HG02610 (cell line): ENCODE data around the gene ITM2C.
A peak's percentile ranks its signal among the peaks of the same experiment; 100 is the strongest.

Experiments
- ATAC-seq: cut with Tn5 transposase; IDR thresholded peaks from one replicate; pipeline ENCODE4 v1.9.1; 2021; ENCODE audit warnings: mild to moderate bottlenecking, moderate library complexity; ENCODE audit not compliant: unreplicated experiment

ITM2C gene, protein sequence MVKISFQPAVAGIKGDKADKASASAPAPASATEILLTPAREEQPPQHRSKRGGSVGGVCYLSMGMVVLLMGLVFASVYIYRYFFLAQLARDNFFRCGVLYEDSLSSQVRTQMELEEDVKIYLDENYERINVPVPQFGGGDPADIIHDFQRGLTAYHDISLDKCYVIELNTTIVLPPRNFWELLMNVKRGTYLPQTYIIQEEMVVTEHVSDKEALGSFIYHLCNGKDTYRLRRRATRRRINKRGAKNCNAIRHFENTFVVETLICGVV

GRCh38 chr2:230864605-230865306 is at the start of gene ITM2C:
ITM2C (plus strand) TSS chr2:230864942; CDS start chr2:230865026, 84 bp downstream.
- ATAC-seq = peak; percentile 71

DNA sequence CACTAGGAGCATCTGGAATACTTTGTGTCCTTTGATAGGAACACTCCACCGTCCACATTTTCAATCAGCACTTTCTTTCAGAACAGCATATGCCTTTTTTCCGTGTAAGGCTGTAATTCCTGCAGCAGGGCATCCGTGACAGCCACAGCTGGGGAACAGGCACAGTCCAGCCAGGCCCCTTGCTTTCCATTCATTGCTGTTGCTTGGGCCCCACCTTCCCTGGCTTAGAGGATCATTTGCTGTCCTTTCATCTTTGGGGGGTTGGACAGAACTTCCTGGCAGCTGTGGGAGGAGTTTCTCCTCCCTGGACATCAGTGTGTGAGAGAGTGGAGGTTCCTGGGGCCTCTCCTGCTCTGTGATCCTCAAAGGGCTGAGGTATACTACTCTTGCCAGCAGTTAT is 49.7 kb upstream of the ITM2C start:
- ATAC-seq = no peak

DNA sequence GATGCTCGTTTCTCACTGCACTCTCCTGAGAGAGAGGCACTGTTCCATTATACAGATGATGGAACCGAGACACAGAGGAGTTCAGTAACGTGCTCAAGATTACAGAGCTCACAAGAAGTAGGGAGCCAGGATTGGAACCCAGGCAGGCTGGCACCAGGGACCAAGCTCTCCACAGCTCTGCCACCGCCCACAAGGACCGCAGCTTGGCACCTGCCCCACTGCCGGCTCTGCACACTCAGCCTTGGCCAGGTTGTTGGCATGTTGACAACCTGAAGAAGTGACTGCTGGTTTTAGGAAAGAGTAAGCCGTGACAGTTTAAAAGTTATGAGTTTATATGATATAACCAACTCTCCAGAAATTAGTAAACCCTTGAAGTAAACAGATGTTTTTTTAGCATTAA is 48.0 kb upstream of the ITM2C start:
- no peak for ATAC-seq

- no peak for ATAC-seq
Observed at GRCh38 chr2:230819433-230819832, 45.3 kb upstream of the ITM2C start.

- ATAC-seq = no peak
Observed at GRCh38 chr2:230821261-230821990, 43.3 kb upstream of the ITM2C start.

DNA sequence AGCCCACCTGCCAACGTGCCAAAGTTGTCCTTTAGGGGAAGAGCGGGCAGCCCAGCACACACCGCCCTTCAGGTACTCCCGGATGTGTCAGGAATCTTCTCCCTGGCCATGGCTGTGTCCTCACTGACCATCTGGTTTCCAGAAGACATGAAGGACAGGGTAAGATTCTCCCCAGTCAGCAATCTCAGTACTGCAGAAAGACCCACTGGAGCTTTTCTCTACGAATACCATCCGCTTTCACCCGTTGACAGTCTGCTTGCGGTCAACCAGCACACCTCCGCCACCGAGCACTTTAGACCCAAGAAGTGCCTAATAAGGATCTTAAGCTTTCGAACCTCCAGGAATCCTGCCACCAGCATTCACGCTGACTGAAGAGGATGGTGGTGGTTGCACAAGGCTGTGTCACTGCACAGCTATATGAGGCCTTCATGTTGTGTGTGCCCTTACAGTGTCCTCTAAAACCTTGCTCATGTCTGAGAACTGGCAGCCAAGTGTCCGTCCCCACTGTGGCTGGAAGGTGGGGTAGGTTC is 42.7 kb upstream of the ITM2C start:
- no peak for ATAC-seq

GRCh38 chr2:230823264-230823964 is 41.3 kb upstream of the ITM2C start:
- no peak for ATAC-seq

GRCh38 chr2:230824406-230824978 is 40.2 kb upstream of the ITM2C start:
- ATAC-seq = peak; percentile 52

GRCh38 chr2:230825354-230825753 is 39.4 kb upstream of the ITM2C start:
- no peak for ATAC-seq

DNA sequence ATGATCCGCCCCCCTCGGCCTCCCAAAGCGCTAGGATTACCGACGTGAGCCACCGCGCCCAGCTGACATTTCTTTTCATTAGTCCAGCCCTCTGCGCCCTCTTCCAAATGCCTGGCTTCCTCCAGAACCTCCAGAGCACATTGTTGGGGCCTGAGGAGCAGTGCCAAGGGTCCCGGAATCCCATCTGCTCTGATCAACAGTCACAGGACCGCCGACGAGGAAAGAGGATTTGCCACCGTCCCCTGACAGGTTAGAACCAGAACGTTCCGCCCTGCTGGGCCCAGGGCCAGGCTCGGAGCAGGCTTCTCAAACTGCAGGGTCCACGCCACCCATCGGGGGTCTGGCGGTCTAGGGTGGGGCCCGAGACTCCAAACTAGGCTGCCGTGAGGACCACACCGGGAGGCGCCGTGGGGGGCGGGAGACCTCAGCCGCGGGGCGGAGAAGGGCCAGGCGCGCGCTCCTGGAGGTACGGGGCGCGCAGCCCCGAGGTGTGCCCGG is 36.9 kb upstream of the ITM2C start:
- ATAC-seq = peak; percentile 12

DNA sequence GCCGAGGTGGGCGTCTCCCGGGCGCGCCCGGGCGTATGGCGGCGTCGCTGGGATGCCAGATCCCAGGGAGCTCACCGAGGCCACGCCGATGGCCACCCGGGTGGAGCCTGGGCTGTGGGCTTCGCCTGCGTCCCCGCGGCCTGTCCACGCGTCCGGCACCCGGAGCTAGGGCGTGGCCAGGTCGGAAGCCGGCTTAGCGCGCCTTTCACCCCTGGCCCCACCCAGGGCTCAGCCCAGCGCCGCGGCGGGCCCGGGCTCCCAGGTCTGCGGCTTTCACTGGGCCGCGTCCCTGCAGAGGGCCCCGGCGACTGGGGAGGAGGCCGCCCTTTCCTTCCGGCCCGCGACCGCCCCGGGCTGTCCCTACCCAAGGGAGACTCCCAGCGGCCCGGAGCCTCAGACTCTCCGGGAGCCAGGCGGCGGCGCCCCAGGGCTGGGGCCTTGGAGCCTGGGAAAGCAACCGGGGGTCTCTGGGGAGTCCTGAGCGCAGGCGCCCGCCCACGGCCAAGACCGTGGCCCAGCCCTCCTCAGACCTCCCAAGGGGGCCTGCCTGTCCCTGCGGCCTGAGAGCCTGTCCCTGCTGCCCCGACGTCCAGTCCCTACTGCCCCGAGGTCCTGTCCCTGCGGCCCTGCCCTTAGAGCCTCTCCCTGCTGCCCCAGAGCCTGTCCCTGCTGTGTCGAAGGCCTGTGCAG is 36.3 kb upstream of the ITM2C start:
- ATAC-seq = peak; percentile 44

DNA sequence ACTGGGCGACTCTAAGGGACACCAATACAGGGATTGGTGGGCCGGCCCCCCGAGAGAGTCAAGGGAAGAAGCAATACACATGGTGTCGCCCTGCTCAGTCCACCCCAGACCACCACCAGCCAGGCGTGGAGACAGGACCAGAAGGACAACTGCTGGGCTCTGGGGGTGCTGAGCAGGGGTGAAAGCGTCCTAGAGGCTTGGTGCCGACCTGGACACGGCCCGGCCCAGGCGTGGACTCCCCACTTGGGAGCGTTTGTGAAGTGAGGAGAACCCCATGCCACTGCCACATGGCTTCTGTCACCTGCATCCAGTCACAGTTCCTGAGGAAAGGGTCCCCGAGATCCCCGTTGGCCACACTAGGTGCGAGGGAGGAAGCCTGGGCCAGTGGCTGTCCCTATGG is 35.4 kb upstream of the ITM2C start:
- no peak for ATAC-seq

- no peak for ATAC-seq
Observed at GRCh38 chr2:230829959-230830358, 34.8 kb upstream of the ITM2C start.

- ATAC-seq = no peak
Observed at GRCh38 chr2:230830428-230830827, 34.3 kb upstream of the ITM2C start.

DNA sequence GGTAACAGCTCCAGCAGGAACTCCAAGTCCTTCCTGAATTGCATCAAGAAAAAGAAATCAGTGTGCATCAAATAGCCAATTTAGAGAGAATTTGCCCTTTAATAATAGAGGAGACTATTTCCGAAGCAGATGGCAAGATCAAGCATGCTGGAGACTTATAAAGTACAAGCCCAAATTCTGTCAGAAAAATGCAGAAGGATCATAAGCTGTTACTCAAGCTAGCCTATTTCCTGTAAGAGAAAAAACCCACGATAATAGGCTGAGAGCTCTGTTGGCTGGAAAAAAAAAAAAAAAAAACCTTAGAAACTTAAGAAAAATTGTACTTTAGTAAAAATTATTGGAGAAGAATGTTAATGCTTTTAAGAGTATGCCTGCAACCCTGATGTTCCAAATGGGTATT is 24.4 kb upstream of the ITM2C start:
- no peak for ATAC-seq

GRCh38 chr2:230842473-230842872 is 22.3 kb upstream of the ITM2C start:
- ATAC-seq = no peak

DNA sequence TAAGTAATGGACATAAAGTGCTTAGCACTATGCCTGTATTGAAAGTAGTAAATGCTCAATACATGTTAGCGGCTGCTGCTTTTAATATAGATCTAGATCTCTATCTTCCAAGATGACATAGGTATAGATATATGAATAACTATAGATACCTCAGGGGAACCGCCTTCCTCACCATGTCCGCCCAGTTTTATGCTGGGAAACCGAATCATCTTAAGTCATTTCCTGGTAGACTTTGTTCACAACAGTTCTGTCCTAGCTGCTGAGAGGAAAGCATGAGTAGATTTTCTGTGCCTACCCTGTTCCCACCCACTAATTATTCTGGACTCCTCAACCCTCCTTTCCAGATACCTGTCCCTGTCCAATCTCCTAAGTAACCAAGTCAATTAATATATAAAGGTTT is 21.6 kb upstream of the ITM2C start:
- ATAC-seq = no peak

DNA sequence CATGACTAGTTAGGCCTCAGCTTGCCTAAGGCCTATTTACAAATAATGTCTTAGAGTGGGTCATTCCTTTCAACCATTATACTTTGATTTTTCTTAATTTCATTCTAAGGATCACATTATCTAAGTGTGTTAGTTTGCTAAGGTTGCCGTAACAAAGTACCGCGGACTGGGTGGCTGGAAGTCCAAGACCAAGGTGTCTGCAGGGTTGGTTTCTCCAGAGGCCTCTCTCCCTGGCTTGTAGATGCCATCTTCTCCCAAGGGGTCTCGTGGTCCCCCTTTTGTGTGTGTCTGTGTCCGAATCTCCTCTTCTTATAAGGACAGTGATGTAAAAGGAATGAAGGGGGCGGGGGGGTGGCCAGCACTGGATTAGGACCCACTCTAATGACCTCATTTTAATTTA is 18.4 kb upstream of the ITM2C start:
- no peak for ATAC-seq

- peak; percentile 97 for ATAC-seq
Observed at GRCh38 chr2:230847883-230848388, 16.8 kb upstream of the ITM2C start.
